Small intestine (tissue), 7 donors: ENCODE data around the gene REX1BD. TPM values are rescaled to one million over a fixed set of nuclear protein-coding genes. Genes with fewer than 3 reads are reported as not detected.
"Not testable (repeated sequence)": the region's sequence is repeated elsewhere in the genome, so short reads cannot be mapped to it uniquely, and the experiment has no call there.

Experiments
- DNase-seq, 2 donors: peaks; one replicate each; pipeline versions ENCODE4 v3.0.0 to v3.0.0-alpha.2; 2013
- FAIRE-seq: peaks from 2 replicates; lab custom pipeline; 2012; peaks lifted over from hg19 to GRCh38; lab: Jason Lieb, UNC
- H3K27ac ChIP-seq, 3 donors: one replicate each; pipeline ENCODE4 v1.5.1; 2013; ENCODE audit warnings: low read length in 2 of 3, mild to moderate bottlenecking in 2 of 3, control low read depth in 1 of 3, inconsistent platforms in 1 of 3, low read depth in 1 of 3, moderate library complexity in 1 of 3
- H3K27me3 ChIP-seq, 3 donors: one replicate each; pipeline ENCODE4 v1.6.1; 2013; ENCODE audit warnings: low read length in 3 of 3, inconsistent platforms in 1 of 3; ENCODE audit not compliant: control insufficient read depth in 3 of 3, insufficient read depth in 3 of 3
- H3K36me3 ChIP-seq, 3 donors: one replicate each; pipeline ENCODE4 v1.6.1; 2013; ENCODE audit warnings: low read length in 3 of 3, inconsistent platforms in 1 of 3, low read depth in 1 of 3, mild to moderate bottlenecking in 1 of 3, moderate library complexity in 1 of 3; ENCODE audit not compliant: control insufficient read depth in 3 of 3, insufficient read depth in 2 of 3
- H3K4me1 ChIP-seq, 3 donors: one replicate each; pipeline ENCODE4 v1.6.1; 2013; ENCODE audit warnings: low read length in 2 of 3, inconsistent platforms in 1 of 3, low read depth in 1 of 3, mild to moderate bottlenecking in 1 of 3, moderate library complexity in 1 of 3; ENCODE audit not compliant: control insufficient read depth in 3 of 3, insufficient read depth in 2 of 3
- H3K4me3 ChIP-seq, 3 donors: one replicate each; pipeline ENCODE4 v1.5.1; 2013; ENCODE audit warnings: low read length in 3 of 3, control low read depth in 1 of 3, inconsistent platforms in 1 of 3, low read depth in 1 of 3, mild to moderate bottlenecking in 1 of 3, moderate library complexity in 1 of 3
- H3K9me3 ChIP-seq, 2 donors: one replicate each; pipeline ENCODE4 v1.6.1; 2013; ENCODE audit warnings: low read depth in 1 of 2, low read length in 1 of 2; ENCODE audit not compliant: control insufficient read depth in 2 of 2, insufficient read depth in 1 of 2
- WGBS, 3 donors: extraction: QIAGEN DNeasy Blood & Tissue Kit; methylation state at CpG; one replicate each; pipeline ENCODE4 v1.1.7; 2013; 5-methylcytosine and 5-hydroxymethylcytosine counted together
- polyA plus RNA-seq, 4 donors: library from polyadenylated mRNA; stranded (reverse) in 3 of 4; unstranded in 1 of 4; fragments of 200-250 nt in 3 of 4; fragments of 120-200 nt in 1 of 4; gene quantifications; one replicate each; pipeline versions ENCODE4 v1.2.1 to v1.2.3, GENCODE V29; 2013
- donor health status: healthy with polysubstance abuse.
- donor health status: control.
- donor health status: control.
- donor health status: Bipolar disorder and iron deficiency.
- donor health status: healthy.

Gene REX1BD
- polyA plus RNA-seq, 4 donors = 46.1 to 102 (median 65.9) TPM

- 42 to 64% (median 57%) methylated on average over 2 of the region's 2 CpGs for WGBS, 3 donors
- Histone ChIP-seq H3K27ac (no peak overlapping the region), H3K9me3 (no peaks in the 10 kb centered on the region), H3K27me3 (peaks cover 0 to 5% (median 0%) of the 10 kb centered on the region in 3 donors), H3K36me3 (peaks cover 0 to 11% (median 0%) of the 10 kb centered on the region in 3 donors), H3K4me1 (peaks cover 3 to 15% (median 5%) of the 10 kb centered on the region in 3 donors), H3K4me3 (no peak overlapping the region)
- no peak for DNase-seq
- FAIRE-seq = no peak
These were observed 2.3 kb upstream of the REX1BD start for GRCh38 chr19:18586306-18586705.

- Histone ChIP-seq H3K9me3 (no peaks in the 10 kb centered on the region), H3K27ac (peak overlapping the region in 1 of 3 donors; percentile 88), H3K4me3 (no peak overlapping the region), H3K36me3 (peaks cover 0 to 19% (median 0%) of the 10 kb centered on the region in 3 donors), H3K27me3 (no peaks in the 10 kb centered on the region), H3K4me1 (peaks cover 3 to 15% (median 5%) of the 10 kb centered on the region in 3 donors)
- FAIRE-seq (no peak), DNase-seq (no peak)
- 89 to 94% (median 94%) methylated on average over 12 of the region's 12 CpGs for WGBS, 3 donors
These were observed 1.0 kb upstream of the REX1BD start for GRCh38 chr19:18587561-18587960.

GRCh38 chr19:18587962-18588610, 512 bp upstream of the REX1BD start:
- Histone ChIP-seq H3K4me3 (peak overlapping the region in 2 of 3 donors; percentile 64 to 79), H3K9me3 (no peaks in the 10 kb centered on the region), H3K4me1 (peaks cover 3 to 15% (median 5%) of the 10 kb centered on the region in 3 donors), H3K27ac (peak overlapping the region; percentile 77 to 88 (median 88)), H3K27me3 (no peaks in the 10 kb centered on the region), H3K36me3 (peaks cover 0 to 19% (median 0%) of the 10 kb centered on the region in 3 donors)
- DNase-seq (no peak), FAIRE-seq (no peak)
- WGBS, 3 donors = 32 to 40% (median 32%) methylated on average over 16 of the region's 16 CpGs

- Histone ChIP-seq H3K27me3 (peaks cover 0 to 2% (median 0%) of the 10 kb centered on the region in 3 donors), H3K27ac (peak overlapping the region; percentile 77 to 88 (median 88)), H3K36me3 (peaks cover 0 to 19% (median 0%) of the 10 kb centered on the region in 3 donors), H3K4me3 (peak overlapping the region; percentile 64 to 79 (median 72)), H3K9me3 (no peaks in the 10 kb centered on the region), H3K4me1 (peaks cover 3 to 23% (median 10%) of the 10 kb centered on the region in 3 donors)
- FAIRE-seq (no peak), DNase-seq (peak; percentile 74 to 88)
- 12 to 33% (median 20%) methylated on average over 37 to 52 of the region's 52 CpGs for WGBS, 3 donors
These were observed 1.0 kb downstream of the REX1BD start for GRCh38 chr19:18589380-18590272.

GRCh38 chr19:18590273-18591272, 2.0 kb downstream of the REX1BD start:
- H3K4me1 ChIP-seq = peaks cover 3 to 26% (median 11%) of the 10 kb centered on the region in 3 donors
- peaks cover 0 to 11% (median 0%) of the 10 kb centered on the region in 3 donors for H3K27me3 ChIP-seq
- no peaks in the 10 kb centered on the region for H3K9me3 ChIP-seq
- H3K27ac ChIP-seq = peak overlapping the region in 1 of 3 donors; percentile 88
- WGBS, 3 donors = 80 to 93% (median 89%) methylated on average over 40 of the region's 40 CpGs
- DNase-seq (peak in 1 of 2 donors; percentile 26), FAIRE-seq (no peak)
- peaks cover 0 to 19% (median 0%) of the 10 kb centered on the region in 3 donors for H3K36me3 ChIP-seq
- H3K4me3 ChIP-seq = peak overlapping the region in 1 of 3 donors; percentile 64

- 93 to 96% (median 93%) methylated on average over 22 of the region's 22 CpGs for WGBS, 3 donors
- peaks cover 0 to 24% (median 0%) of the 10 kb centered on the region in 3 donors for H3K27me3 ChIP-seq
- DNase-seq (no peak), FAIRE-seq (no peak)
- no peak overlapping the region for H3K27ac ChIP-seq
- H3K4me1 ChIP-seq = peaks cover 3 to 26% (median 11%) of the 10 kb centered on the region in 3 donors
- no peak overlapping the region for H3K4me3 ChIP-seq
- H3K36me3 ChIP-seq = peaks cover 0 to 19% (median 0%) of the 10 kb centered on the region in 3 donors
- no peaks in the 10 kb centered on the region for H3K9me3 ChIP-seq
These were observed 3.3 kb downstream of the REX1BD start for GRCh38 chr19:18591735-18592385.

GRCh38 chr19:18592732-18593131, 4.1 kb downstream of the REX1BD start:
- FAIRE-seq = not testable (repeated sequence)

More at GRCh38 chr19:18592732-18593131, 4.1 kb downstream of the REX1BD start:
- Histone ChIP-seq H3K27me3 (peaks cover 0 to 31% (median 0%) of the 10 kb centered on the region in 3 donors), H3K36me3 (peaks cover 0 to 19% (median 0%) of the 10 kb centered on the region in 3 donors), H3K4me1 (peaks cover 3 to 26% (median 11%) of the 10 kb centered on the region in 3 donors)
- H3K9me3 ChIP-seq, H3K27ac ChIP-seq, H3K4me3 ChIP-seq, DNase-seq: not testable (repeated sequence)
- 72 to 84% (median 84%) methylated on average over 5 of the region's 5 CpGs for WGBS, 3 donors
